Measurements from ENCODE around the gene HMGCL.

The HMGCL gene

DNA sequence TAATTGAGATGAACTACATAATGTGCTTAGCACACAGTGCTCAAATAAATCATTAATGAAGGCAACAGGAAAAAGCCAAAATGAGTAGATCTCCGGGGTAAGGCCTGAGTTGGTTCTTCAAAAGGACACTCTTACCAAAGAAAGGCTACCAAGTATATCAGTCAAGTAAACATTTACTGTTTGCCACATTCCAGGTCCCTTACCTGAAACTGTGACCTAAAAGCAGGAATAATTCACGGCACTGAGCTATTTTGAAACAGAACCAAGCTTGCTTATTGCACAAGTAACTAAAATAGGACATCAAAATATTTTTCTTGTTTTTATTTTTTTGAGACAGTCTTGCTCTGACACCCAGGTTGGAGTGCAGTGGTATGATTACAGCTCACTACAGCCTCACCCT is 49.0 kb downstream of the HMGCL start:
- DNase-seq (ENCODE audit: low read depth in 2 of 2) = no peak

DNA sequence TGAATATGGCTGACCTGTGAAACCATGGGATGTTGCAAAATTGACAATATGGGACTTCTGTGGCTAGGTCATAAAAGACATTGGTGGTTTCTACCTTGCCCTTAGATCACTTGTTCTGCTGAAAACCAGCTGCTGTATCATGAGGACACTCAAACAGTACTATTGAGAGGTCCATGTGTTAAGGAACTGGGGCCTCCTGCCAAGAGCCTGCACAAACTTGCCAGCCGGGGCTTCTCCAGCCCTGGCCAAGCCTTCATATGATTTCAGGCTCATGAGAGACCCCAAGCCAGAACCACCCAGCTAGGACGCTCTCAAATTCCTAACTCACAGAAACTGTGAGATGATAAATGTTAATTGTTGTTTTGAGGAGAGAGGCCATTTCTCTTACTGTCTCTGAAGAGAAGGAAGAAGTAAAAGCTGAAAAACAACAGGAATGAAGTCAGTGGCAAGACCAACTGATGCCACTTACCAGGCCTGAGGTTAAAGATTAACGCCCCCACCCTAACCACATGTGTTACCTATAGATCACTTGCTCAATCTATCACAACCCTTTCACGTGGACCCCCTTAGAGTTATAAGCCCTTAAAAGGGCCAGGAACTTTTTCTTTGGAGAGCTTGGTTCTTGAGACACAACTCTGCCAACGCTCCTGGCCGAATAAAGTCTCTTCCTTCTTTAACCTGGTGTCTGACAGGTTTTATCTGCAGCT is 50.9 kb downstream of the HMGCL start:
- DNase-seq (ENCODE audit: low read depth in 2 of 2) = no peak

DNA sequence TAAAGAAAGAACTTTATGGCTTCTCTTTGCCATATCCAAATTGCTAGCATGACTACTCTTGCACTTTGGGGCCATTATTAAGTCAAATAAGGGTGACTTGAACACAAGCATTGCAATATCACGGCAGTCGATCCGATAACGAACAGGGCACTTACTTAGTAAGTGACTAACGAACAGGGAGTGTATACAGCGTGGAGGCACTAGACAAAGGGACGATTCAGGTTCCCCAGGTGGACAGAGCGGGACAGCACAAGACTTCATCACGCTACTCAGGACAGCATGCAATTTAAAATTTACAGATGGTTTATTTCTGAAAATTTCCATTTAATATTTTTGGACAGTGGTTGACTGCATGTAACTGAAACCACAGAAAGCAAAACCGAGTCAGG is 52.4 kb downstream of the HMGCL start:
- no peak for DNase-seq (ENCODE audit: low read depth in 2 of 2)

DNA sequence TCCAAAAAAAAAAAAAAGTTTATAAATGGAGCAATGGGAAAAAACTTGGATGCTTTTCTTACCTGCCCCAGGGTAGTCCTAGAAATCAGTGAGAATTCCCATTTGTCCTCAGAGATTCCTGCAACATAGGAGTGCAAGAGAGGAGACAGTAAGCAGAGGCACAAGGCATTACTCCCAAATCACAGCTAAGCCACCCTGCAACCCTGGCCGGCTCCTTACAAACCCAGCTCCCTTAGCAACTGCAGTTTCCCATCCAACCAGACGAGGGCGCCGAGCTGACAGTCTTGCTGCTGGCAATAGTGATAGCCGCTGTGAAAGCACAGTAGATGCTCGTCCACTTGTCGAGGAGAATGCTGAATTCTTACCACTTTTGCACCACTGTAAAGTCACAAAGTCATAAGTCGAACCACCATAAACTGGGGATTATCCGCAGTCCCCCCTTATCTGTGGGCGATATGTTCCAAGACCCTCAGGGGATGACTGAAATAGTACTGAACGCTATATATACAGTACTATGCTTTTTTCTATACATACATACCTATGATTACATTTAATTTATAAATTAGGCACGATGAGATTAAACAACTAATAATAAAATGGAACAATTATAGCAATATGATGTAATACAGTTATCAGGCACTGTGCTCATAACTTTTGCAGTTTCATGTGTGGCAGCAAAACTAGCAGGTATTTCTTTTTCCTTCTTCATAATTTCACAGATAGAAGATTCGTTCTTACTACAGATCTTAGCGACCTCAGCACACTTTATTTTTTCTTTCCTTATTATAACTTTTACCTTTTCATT is 53.0 kb downstream of the HMGCL start:
- peak; percentile 73 to 77 for DNase-seq (ENCODE audit: low read depth in 2 of 2)

DNA sequence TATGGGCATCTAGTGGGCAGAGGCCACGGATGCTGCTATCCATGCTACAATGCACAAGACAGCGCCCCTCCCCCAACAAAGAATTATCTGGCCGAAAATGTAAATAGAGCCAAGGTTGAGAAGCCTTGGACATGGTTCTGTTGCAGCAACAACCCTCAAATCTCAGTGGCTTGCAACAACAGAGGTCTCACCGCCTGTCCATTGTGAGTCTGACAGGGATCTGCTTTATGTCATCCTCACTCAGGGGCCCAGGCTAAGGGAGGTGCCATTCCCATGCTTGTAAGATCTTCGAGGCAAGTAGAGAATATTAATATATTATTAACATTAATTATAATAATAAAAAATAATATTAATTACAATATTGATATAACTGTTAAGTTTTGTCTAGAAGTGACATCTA is 56.5 kb downstream of the HMGCL start:
- no peak for DNase-seq (ENCODE audit: low read depth in 2 of 2)

DNA sequence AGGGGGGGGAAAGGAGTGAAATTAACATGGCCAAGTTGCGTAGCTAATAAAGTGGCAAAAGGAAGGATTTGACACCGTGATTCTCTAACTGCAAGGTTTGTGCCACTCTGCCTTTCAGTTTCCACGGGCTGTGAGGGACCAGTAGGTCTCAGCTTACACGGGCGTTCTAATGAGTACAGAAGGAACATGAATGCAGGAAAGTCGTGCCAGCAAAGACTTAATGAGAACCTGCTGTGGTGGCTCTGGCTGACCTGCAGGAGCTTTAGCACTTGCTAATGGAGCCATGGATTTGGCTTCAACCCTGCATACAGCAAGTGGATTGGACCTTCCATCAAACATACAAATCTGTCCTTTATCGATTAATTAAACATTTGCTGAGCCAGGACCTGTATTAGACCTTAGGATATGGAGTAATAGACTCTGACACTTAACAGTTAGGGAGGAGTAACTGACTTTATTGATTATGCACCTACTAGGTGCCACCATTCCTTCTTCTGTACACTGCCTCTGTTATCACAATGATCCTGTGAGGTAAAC is 62.1 kb downstream of the HMGCL start:
- no peak for DNase-seq (ENCODE audit: low read depth in 2 of 2)

DNA sequence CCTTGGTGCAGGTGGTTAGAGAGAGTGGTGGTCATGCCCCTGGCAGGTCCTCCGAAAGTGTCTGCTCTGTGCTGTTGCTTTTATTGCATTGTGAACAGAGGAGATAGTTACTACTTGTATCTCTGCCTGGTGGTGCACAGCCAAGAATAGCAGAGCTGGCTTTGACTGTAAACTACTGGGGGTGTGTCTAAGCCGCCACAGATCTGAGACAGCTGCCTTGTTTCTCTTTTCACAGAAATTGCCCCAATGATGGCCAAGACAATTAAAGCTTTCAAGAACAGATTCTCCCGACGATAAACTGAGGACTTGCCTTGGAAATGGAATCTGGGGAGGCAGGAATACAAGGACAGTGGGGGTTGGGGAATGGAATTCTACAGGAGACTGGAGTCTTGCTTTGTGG is 66.0 kb downstream of the HMGCL start:
- DNase-seq (ENCODE audit: low read depth in 2 of 2) = no peak

DNA sequence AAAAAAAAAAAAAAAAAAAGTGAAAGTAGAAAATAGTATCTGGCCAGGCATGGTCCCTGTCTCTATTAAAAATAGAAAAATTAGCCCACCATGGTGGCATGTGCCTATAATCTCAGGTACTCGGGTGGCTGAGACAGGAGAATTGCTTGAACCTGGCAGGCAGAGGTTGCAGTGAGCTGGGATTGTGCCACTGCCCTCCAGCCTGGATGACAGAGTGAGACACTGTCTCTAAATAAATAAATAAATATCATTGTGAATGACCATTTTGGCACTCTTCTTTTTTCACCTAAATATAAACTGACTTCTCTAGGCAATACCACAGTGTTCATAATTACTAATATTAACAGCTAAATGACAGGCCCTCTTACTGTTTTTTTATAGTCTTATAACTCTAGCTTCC is 67.4 kb downstream of the HMGCL start:
- no peak for DNase-seq (ENCODE audit: low read depth in 2 of 2)

DNA sequence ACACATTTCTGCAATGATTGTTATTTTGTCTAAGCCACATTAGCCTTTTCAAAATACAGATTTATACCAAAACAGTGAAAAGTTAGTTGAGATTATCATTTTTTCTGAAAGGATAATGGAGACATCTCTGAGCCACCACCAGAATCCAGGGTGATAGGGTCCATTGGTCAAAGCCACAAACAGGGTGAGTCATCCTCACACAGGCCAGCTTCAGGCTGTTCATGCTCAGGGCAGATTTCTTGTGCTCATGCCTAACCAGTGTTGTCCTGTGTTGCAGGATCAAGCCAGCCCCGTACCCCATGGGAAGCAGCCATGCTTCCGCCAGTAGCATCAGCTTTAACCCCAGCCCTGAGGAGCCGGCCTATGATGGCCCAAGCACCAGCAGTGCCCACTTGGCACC is 68.6 kb downstream of the HMGCL start:
- DNase-seq (ENCODE audit: low read depth in 2 of 2) = no peak

DNA sequence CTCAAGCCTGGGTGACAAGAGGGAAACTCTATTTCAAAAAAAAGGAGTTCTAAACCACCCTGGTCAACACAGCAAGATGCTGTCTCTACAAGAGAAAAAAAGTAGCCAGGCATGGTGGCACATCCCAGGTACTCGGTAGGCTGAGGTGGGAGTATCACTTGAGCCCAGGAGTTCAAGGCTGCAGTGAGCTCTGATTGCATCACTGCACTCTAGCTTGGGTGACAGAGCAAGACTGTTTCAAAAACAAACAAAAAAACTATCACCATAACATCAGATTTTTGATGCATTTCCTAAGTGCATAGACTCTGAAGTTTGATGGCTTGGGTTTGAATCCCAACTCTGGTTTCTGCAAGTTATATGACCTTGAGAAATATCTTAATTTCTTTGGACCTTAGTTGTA is 72.3 kb downstream of the HMGCL start:
- DNase-seq (ENCODE audit: low read depth in 2 of 2) = no peak

Data from stimulated activated CD8-positive, alpha-beta memory T cell treated with anti-CD3 and anti-CD28 coated beads, Interleukin-2, amount 100 ng/mL, for 1 hour (primary cell).